ENCODE results near the gene KIAA1671. TPM values are rescaled to one million over a fixed set of nuclear protein-coding genes. Genes with fewer than 3 reads are reported as not detected.

Gene KIAA1671
- total RNA-seq, 1 donor from 2014 or later: 11.4 TPM

GRCh38 chr22:24997023-24997422 is 44.5 kb downstream of the KIAA1671 start:
- Mint-ChIP-seq H3K4me1 (peaks cover 44% of the 10 kb centered on the region), H3K4me3 (no peak overlapping the region), H3K27me3 (peaks cover 4% of the 10 kb centered on the region), H3K27ac (no peak overlapping the region), H3K9me3 (peaks cover 4% of the 10 kb centered on the region), H3K36me3 (ENCODE audit: low read depth) (peaks cover 3% of the 10 kb centered on the region)
- DNase-seq: no peak
- intact Hi-C loops (cut with micrococcal nuclease): no loop called here

- Mint-ChIP-seq H3K27ac (no peak overlapping the region), H3K9me3 (peaks cover 8% of the 10 kb centered on the region), H3K4me3 (no peak overlapping the region), H3K4me1 (peaks cover 26% of the 10 kb centered on the region), H3K27me3 (peaks cover 1% of the 10 kb centered on the region), H3K36me3 (ENCODE audit: low read depth) (peaks cover 7% of the 10 kb centered on the region)
- intact Hi-C loops (cut with micrococcal nuclease): no loop called here
- DNase-seq: no peak
Measured at GRCh38 chr22:25000686-25001085, 48.2 kb downstream of the KIAA1671 start.

DNA sequence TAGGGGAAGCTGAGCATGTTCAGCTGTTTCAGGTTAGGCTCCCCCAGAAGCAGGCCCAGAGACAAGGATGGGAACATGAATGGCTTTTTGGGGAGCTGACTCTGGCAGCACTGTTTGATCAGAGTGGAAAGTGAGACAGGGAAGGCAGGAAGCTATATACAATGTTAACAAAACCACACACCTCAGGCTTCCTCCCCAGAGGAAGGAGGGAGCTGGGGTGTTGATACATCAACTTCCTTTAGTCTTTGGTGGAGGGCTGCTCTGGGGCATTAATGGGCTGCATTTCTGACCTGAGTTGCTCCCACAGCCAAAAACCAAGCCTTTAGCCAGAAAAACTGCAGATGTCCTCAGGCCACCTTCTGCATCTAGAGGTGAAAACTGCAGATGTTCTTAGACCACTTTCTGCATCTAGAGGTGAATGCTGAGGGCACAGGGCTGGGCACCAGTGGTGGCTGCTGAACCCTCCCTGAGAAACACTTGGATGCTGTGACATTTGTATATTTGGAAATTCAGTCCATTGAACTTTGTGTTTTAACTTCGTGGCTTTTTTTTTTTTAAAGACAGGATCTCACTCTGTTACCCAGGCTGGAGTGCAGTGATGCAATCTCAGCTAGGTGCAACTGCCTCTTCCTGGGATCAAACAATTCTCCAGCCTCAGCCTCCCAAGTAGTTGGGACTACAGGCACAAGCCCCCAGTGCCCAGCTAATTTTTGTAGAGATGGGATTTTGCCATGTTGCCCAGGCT is 49.9 kb downstream of the KIAA1671 start:
- intact Hi-C loops (cut with micrococcal nuclease): no loop called here
- H3K4me3 Mint-ChIP-seq: peak overlapping the region; percentile 28
- peaks cover 7% of the 10 kb centered on the region for H3K36me3 Mint-ChIP-seq (ENCODE audit: low read depth)
- peak; percentile 72 for DNase-seq
- no peaks in the 10 kb centered on the region for H3K27me3 Mint-ChIP-seq
- H3K27ac Mint-ChIP-seq: no peak overlapping the region
- peaks cover 13% of the 10 kb centered on the region for H3K4me1 Mint-ChIP-seq
- H3K9me3 Mint-ChIP-seq: peaks cover 8% of the 10 kb centered on the region

GRCh38 chr22:25006354-25006753 is 53.8 kb downstream of the KIAA1671 start:
- Mint-ChIP-seq H3K27me3 (no peaks in the 10 kb centered on the region), H3K27ac (no peak overlapping the region), H3K4me3 (no peak overlapping the region), H3K9me3 (peaks cover 6% of the 10 kb centered on the region), H3K36me3 (ENCODE audit: low read depth) (peaks cover 6% of the 10 kb centered on the region), H3K4me1 (peaks cover 6% of the 10 kb centered on the region)
- no peak for DNase-seq
- intact Hi-C loops (cut with micrococcal nuclease): no loop called here

DNA sequence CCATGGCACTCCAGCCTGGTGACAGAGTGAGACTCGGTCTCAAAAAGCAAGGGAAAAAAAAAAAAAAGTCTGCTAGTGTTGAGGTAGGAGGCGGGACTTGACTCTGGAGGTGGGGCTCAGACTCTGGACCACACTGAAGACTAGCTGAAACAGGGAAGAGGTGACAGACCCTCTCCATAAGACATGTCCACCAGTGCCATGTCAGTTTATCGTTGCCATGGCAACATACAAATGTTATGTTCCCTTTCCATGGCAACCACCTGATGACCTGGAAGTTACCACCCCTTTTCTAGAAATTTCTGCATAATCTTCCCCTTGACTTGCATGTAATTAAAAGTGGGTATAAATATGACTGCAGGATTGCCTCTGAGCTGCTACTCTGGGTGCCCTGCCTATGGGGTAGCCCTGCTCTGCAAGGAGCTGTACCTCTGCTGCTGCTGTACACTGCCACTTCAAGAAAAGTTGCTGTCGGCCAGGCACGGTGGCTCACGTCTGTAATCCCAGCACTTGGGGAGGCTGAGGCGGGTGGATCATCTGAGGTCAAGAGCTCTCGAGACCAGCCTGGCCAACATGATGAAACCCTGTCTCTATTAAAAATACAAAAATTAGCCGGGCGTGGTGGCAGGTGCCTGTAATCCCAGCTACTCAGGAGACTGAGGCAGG is 55.1 kb downstream of the KIAA1671 start:
- H3K4me1 Mint-ChIP-seq: peaks cover 2% of the 10 kb centered on the region
- H3K36me3 Mint-ChIP-seq (ENCODE audit: low read depth): peaks cover 2% of the 10 kb centered on the region
- no peak overlapping the region for H3K27ac Mint-ChIP-seq
- no peak overlapping the region for H3K4me3 Mint-ChIP-seq
- peaks cover 5% of the 10 kb centered on the region for H3K9me3 Mint-ChIP-seq
- H3K27me3 Mint-ChIP-seq: no peaks in the 10 kb centered on the region
- DNase-seq: peak; percentile 64
- intact Hi-C loops (cut with micrococcal nuclease): no loop called here

- intact Hi-C loops (cut with micrococcal nuclease): no loop called here
- H3K27ac Mint-ChIP-seq: no peak overlapping the region
- peaks cover 5% of the 10 kb centered on the region for H3K4me1 Mint-ChIP-seq
- H3K36me3 Mint-ChIP-seq (ENCODE audit: low read depth): peaks cover 2% of the 10 kb centered on the region
- peaks cover 4% of the 10 kb centered on the region for H3K27me3 Mint-ChIP-seq
- peaks cover 5% of the 10 kb centered on the region for H3K9me3 Mint-ChIP-seq
- H3K4me3 Mint-ChIP-seq: no peak overlapping the region
- no peak for DNase-seq
Measured at GRCh38 chr22:25008666-25009065, 56.1 kb downstream of the KIAA1671 start.

DNA sequence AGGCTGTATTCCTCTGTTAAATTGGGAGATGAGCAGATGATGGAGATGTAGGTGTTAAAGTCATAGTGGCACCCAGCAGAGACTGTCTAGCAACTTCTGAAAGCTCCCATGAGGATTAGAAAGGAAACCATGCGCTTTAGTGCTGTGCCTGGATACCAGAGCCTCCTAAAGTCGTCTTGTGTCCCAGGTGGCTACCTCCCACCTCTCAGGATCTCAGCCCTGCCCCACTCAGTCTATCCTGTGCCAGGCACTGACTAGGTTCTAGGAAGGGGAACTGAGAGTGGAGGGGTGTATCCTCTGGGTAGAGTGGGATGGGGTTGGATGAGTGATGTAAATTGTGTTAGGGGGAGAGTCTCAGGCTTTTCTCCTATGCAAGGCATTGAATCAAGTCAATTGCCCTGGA is 60.2 kb downstream of the KIAA1671 start:
- Mint-ChIP-seq H3K36me3 (ENCODE audit: low read depth) (no peaks in the 10 kb centered on the region), H3K27ac (no peak overlapping the region)
- intact Hi-C loops (cut with micrococcal nuclease): no loop called here

GRCh38 chr22:25013607-25014006 is 61.1 kb downstream of the KIAA1671 start:
- H3K27me3 Mint-ChIP-seq: peaks cover 21% of the 10 kb centered on the region
- intact Hi-C loops (cut with micrococcal nuclease): no loop called here
- H3K27ac Mint-ChIP-seq: no peak overlapping the region
- no peak overlapping the region for H3K4me3 Mint-ChIP-seq
- DNase-seq: no peak
- no peaks in the 10 kb centered on the region for H3K9me3 Mint-ChIP-seq
- peaks cover 3% of the 10 kb centered on the region for H3K4me1 Mint-ChIP-seq
- no peaks in the 10 kb centered on the region for H3K36me3 Mint-ChIP-seq (ENCODE audit: low read depth)

More for the DNA sequence above, 60.2 kb downstream of the KIAA1671 start:
- DNase-seq: no peak
- no peaks in the 10 kb centered on the region for H3K9me3 Mint-ChIP-seq
- H3K27me3 Mint-ChIP-seq: peaks cover 14% of the 10 kb centered on the region
- H3K4me1 Mint-ChIP-seq: peaks cover 3% of the 10 kb centered on the region
- no peak overlapping the region for H3K4me3 Mint-ChIP-seq

GRCh38 chr22:25014896-25015755 is 62.6 kb downstream of the KIAA1671 start:
- DNase-seq: no peak
- intact Hi-C loops (cut with micrococcal nuclease): no loop called here
- Mint-ChIP-seq H3K27ac (no peak overlapping the region), H3K4me3 (no peak overlapping the region), H3K4me1 (peaks cover 3% of the 10 kb centered on the region), H3K27me3 (peaks cover 33% of the 10 kb centered on the region), H3K36me3 (ENCODE audit: low read depth) (no peaks in the 10 kb centered on the region), H3K9me3 (no peaks in the 10 kb centered on the region)

DNA sequence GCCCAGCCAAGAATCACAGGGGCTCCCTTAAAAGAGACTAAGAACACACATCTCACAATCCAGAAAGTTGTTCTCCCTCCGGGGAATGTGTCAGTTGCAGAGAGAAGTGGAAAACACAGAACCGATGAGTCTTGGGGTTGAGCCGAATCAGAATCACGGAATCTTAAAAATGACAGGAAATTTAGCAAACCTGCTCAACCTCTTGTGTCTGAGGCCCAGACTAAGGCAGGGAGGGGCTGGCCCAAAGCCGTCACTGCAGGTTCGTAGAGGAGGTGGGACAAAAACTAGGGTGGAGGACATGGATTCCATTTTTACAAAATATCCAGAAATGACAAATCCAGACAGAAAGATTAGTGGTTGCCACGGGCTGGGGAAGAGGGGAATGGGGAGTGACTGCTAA is 63.8 kb downstream of the KIAA1671 start:
- intact Hi-C loops (cut with micrococcal nuclease): no loop called here
- Mint-ChIP-seq H3K27me3 (peaks cover 40% of the 10 kb centered on the region), H3K27ac (no peak overlapping the region), H3K4me1 (peaks cover 3% of the 10 kb centered on the region), H3K9me3 (no peaks in the 10 kb centered on the region), H3K4me3 (no peak overlapping the region), H3K36me3 (ENCODE audit: low read depth) (no peaks in the 10 kb centered on the region)
- DNase-seq: no peak

DNA sequence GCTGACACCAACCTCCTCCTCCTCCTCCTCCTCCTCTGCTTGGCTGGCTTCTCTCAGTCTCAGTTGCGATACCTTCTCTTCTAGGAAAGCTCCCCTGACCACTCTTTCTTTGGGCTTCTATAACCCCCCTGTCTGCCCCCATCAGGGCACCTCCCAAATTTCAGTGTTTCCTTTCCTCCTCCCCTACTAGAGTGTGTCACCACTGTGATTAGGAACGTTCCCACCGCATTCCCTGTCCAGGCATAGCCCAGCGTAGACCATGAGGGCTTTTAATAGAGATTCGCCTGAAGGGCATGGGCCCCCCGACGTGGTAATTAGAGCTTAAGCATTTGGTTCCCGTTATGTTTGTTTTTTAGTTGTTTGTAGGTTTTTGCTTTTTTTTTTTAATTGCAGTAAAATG is 65.5 kb downstream of the KIAA1671 start:
- Mint-ChIP-seq H3K9me3 (no peaks in the 10 kb centered on the region), H3K36me3 (ENCODE audit: low read depth) (no peaks in the 10 kb centered on the region), H3K4me3 (no peak overlapping the region), H3K4me1 (peaks cover 3% of the 10 kb centered on the region), H3K27me3 (peaks cover 40% of the 10 kb centered on the region), H3K27ac (no peak overlapping the region)
- intact Hi-C loops (cut with micrococcal nuclease): no loop called here
- no peak for DNase-seq

DNA sequence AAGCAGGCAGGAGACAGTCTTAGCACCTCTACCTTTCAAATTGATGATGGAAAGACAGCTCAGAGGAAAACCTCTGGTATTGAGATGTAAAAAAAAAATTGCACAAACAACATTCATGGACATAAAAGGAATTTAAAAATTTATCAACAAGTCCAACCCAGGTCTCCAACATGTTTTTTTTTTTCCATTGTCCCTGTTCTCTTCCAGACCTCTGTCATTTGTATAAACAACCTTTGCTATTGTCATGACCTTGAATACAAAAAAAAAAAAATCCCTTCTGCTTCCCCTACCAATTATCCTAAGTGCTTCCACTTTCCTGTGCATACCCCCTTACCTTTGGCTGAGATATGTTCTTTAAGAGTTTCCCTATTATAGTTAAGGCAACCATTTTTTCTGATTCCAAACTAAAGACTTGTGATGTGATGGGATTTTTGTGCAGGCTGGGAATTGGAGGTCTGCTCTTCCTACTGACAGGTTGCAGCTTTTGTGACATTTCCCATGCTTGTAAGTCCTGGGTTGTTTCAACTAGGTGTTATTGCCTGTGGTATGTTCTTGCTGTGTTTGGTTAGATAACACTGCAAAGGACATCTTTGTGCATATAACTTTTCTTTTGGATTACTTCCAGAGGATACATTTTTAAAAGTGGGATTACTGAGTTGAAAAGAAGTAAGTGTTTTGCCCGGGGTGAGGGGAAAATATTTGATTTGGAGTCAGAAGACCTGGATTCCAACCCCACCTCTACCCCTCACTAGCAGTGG is 67.1 kb downstream of the KIAA1671 start:
- DNase-seq: no peak
- H3K27me3 Mint-ChIP-seq: peaks cover 36% of the 10 kb centered on the region
- H3K4me1 Mint-ChIP-seq: no peaks in the 10 kb centered on the region
- intact Hi-C loops (cut with micrococcal nuclease): no loop called here
- H3K4me3 Mint-ChIP-seq: no peak overlapping the region
- H3K9me3 Mint-ChIP-seq: no peaks in the 10 kb centered on the region
- H3K36me3 Mint-ChIP-seq (ENCODE audit: low read depth): no peaks in the 10 kb centered on the region
- no peak overlapping the region for H3K27ac Mint-ChIP-seq

DNA sequence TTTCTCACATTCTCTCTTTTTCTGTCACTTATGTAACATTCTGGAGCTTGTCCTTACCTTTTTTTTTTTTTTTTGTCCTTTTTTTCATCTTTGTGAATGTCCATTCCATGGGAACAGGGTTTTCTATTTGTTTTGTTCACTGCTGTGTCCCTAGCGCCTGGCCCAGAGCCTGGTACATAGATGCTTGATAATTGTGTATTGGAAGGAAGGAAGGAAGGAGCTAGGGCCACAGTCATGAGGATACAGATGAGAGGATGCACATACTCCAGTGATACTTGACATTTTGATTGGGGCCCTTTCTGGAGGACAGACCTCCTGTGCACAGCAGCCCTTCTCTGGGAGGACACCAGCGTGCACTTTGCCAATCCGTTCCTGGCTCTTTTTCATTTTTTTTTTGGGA is 68.9 kb downstream of the KIAA1671 start:
- Mint-ChIP-seq H3K4me3 (no peak overlapping the region), H3K36me3 (ENCODE audit: low read depth) (no peaks in the 10 kb centered on the region)
- no peak for DNase-seq

More for the DNA sequence above, 68.9 kb downstream of the KIAA1671 start:
- no peak overlapping the region for H3K27ac Mint-ChIP-seq
- no peaks in the 10 kb centered on the region for H3K9me3 Mint-ChIP-seq
- H3K4me1 Mint-ChIP-seq: peaks cover 8% of the 10 kb centered on the region
- intact Hi-C loops (cut with micrococcal nuclease): no loop called here
- H3K27me3 Mint-ChIP-seq: peaks cover 30% of the 10 kb centered on the region

Measured in activated CD4-positive, alpha-beta T cell treated with anti-CD3 and anti-CD28 coated beads, Interleukin-2, amount 10 ng/mL, durations not matched to agents 24 days and 14 days (primary cell).